Panc1 (cell line): ENCODE measurements around the gene C5AR1. TPM values are rescaled to one million over a fixed set of nuclear protein-coding genes. Genes with fewer than 3 reads are reported as not detected.

Source experiments
- ATAC-seq: fragments of 200-7000 bp; cut with Tn5 transposase; 2 replicates; pipeline ENCODE4 v1.9.1; 2020; ENCODE audit warnings: mild to moderate bottlenecking, moderate library complexity
- BruUV-seq: library from RNA; stranded (reverse); fragments of 400-500 nt; replicated peaks from 2 replicates; lab custom pipeline; 2021; lab: Mats Ljungman, UMichigan
- CTCF ChIA-PET: fragments of 300-600 bp; sonication (Branson Sonifier 250); formaldehyde crosslinking; loops from one replicate; lab custom pipeline; 2022; ENCODE audit warnings: antibody characterized with exemption; lab: Charles Lee
- POLR2A ChIA-PET: fragments of 300-600 bp; sonication (Branson Sonifier 250); formaldehyde crosslinking; loops from one replicate; lab custom pipeline; 2022; ENCODE audit warnings: antibody characterized with exemption; lab: Charles Lee
- DNase-seq: peaks from one replicate; pipeline ENCODE4 v3.0.0-alpha.2; 2010; ENCODE audit warnings: low read depth, low spot score
- H3K27ac ChIP-seq: 2 replicates; pipeline ENCODE4 v1.5.1; 2011; ENCODE audit warnings: mild to moderate bottlenecking, low read length, inconsistent platforms
- H3K27me3 ChIP-seq: fragments of 200-500 bp; sonication (Bioruptor generic); 2 replicates; pipeline ENCODE4 v1.6.0; 2014; ENCODE audit warnings: low read length, inconsistent platforms; ENCODE audit not compliant: control insufficient read depth, insufficient read depth
- H3K36me3 ChIP-seq: fragments of 200-500 bp; sonication (Bioruptor generic); 2 replicates; pipeline ENCODE4 v1.5.1; 2014; ENCODE audit warnings: inconsistent platforms, mild to moderate bottlenecking, low read length, moderate library complexity; ENCODE audit not compliant: control insufficient read depth, insufficient read depth
- H3K4me1 ChIP-seq: 2 replicates; pipeline ENCODE4 v1.5.1; 2011; ENCODE audit warnings: inconsistent platforms, mild to moderate bottlenecking, low read length, moderate library complexity; ENCODE audit not compliant: control insufficient read depth, insufficient read depth
- H3K4me3 ChIP-seq, 2 experiments: 2 replicates each; pipeline ENCODE4 v1.5.1; 2011 to 2012; ENCODE audit warnings: low read depth in 2 of 2, low read length in 2 of 2, mild to moderate bottlenecking in 2 of 2, inconsistent platforms in 1 of 2, moderate library complexity in 1 of 2
- H3K9me3 ChIP-seq: fragments of 200-500 bp; sonication (Bioruptor generic); 2 replicates; pipeline ENCODE4 v1.5.1; 2014; ENCODE audit warnings: low read depth, mild to moderate bottlenecking, inconsistent platforms, low read length, moderate library complexity; ENCODE audit not compliant: control insufficient read depth, insufficient read depth
- POLR2AphosphoS5 ChIP-seq: IDR thresholded peaks from 2 replicates; pipeline ENCODE4 v1.6.1; 2012; ENCODE audit warnings: mild to moderate bottlenecking, low read depth, low read length, moderate library complexity
- SIN3A ChIP-seq: IDR thresholded peaks from 2 replicates; pipeline ENCODE4 v1.6.1; 2012; ENCODE audit warnings: low read depth, mild to moderate bottlenecking, low read length, moderate library complexity, borderline replicate concordance; ENCODE audit not compliant: insufficient read depth
- TCF7L2 ChIP-seq: IDR thresholded peaks from 2 replicates; pipeline ENCODE4 v1.6.1; 2011; ENCODE audit warnings: mild to moderate bottlenecking, low read depth, low read length, inconsistent platforms
- in situ Hi-C: cut with HindIII; loops from 2 replicates; pipeline ENCODE4 v1.10.0; 2016; ENCODE audit warnings: low sequenced_read_pairs, low pct_unique_long_range_greater_than_20kb
- intact Hi-C: fragments of 100-400 bp; cut with micrococcal nuclease; formaldehyde crosslinking; loops from one replicate; pipeline ENCODE4 v1.10.0; 2022; ENCODE audit not compliant: unreplicated experiment
- total RNA-seq: library from RNA; stranded (reverse); gene quantifications from one replicate; pipeline ENCODE4 v1.2.1, GENCODE V29; 2021; ENCODE audit not compliant: unreplicated experiment
- TF ChIP-seq, protein P1 (sequence below): fragments of 450-650 bp; IDR thresholded peaks from 2 replicates; pipeline ENCODE4 v1.5.1; 2017; ENCODE audit warnings: mild to moderate bottlenecking
- TF ChIP-seq, protein P2 (sequence below), 2 experiments: IDR thresholded peaks; 2 replicates each; pipeline ENCODE4 v1.6.1; 2011 to 2012; ENCODE audit warnings: low read depth in 2 of 2, control low read depth in 1 of 2, low read length in 1 of 2, mild to moderate bottlenecking in 1 of 2, moderate library complexity in 1 of 2; ENCODE audit not compliant: insufficient read depth in 1 of 2

Gene C5AR1
- total RNA-seq, 1 experiment from 2014 or later = 2.7 TPM

DNA sequence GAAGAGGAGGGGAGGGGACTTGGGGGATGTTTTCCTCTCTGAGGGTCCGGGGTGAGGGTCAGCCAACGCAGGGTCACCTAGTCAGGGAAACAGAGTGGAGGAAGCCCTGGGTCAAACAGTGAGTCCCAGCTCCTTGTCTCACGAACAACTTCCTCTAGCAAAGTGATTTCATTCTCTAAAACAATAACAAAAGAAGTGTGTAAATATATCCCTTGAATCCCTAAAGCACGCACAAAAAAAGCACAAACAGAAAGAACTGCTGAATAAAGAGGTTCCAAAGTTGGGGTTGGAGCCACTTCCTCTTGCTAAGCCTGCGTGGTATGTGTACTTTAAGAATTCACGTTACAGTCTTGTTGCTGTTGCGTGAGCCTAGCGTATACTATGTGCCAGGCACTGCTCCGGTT, 20.8 kb downstream of the C5AR1 start:
- Histone ChIP-seq H3K9me3 (no peaks in the 10 kb centered on the region), H3K4me3 (no peak overlapping the region), H3K27me3 (no peaks in the 10 kb centered on the region), H3K27ac (no peak overlapping the region), H3K4me1 (no peaks in the 10 kb centered on the region), H3K36me3 (no peaks in the 10 kb centered on the region)
- in situ Hi-C loops = no loop called here
- ATAC-seq (no peak), DNase-seq (no peak)
- POLR2A ChIA-PET = no interaction called here
- CTCF ChIA-PET = interaction anchor here (0.6 kb wide), 1 partner anchor 572 kb away, joined by 3 read pairs; no protein-coding TSS in a partner anchor
- TF ChIP-seq SIN3A (no peak), POLR2AphosphoS5 (no peak), TCF7L2 (no peak)
- TF ChIP-seq, protein P1, sequence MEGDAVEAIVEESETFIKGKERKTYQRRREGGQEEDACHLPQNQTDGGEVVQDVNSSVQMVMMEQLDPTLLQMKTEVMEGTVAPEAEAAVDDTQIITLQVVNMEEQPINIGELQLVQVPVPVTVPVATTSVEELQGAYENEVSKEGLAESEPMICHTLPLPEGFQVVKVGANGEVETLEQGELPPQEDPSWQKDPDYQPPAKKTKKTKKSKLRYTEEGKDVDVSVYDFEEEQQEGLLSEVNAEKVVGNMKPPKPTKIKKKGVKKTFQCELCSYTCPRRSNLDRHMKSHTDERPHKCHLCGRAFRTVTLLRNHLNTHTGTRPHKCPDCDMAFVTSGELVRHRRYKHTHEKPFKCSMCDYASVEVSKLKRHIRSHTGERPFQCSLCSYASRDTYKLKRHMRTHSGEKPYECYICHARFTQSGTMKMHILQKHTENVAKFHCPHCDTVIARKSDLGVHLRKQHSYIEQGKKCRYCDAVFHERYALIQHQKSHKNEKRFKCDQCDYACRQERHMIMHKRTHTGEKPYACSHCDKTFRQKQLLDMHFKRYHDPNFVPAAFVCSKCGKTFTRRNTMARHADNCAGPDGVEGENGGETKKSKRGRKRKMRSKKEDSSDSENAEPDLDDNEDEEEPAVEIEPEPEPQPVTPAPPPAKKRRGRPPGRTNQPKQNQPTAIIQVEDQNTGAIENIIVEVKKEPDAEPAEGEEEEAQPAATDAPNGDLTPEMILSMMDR = no peak
- TF ChIP-seq, protein P2, sequence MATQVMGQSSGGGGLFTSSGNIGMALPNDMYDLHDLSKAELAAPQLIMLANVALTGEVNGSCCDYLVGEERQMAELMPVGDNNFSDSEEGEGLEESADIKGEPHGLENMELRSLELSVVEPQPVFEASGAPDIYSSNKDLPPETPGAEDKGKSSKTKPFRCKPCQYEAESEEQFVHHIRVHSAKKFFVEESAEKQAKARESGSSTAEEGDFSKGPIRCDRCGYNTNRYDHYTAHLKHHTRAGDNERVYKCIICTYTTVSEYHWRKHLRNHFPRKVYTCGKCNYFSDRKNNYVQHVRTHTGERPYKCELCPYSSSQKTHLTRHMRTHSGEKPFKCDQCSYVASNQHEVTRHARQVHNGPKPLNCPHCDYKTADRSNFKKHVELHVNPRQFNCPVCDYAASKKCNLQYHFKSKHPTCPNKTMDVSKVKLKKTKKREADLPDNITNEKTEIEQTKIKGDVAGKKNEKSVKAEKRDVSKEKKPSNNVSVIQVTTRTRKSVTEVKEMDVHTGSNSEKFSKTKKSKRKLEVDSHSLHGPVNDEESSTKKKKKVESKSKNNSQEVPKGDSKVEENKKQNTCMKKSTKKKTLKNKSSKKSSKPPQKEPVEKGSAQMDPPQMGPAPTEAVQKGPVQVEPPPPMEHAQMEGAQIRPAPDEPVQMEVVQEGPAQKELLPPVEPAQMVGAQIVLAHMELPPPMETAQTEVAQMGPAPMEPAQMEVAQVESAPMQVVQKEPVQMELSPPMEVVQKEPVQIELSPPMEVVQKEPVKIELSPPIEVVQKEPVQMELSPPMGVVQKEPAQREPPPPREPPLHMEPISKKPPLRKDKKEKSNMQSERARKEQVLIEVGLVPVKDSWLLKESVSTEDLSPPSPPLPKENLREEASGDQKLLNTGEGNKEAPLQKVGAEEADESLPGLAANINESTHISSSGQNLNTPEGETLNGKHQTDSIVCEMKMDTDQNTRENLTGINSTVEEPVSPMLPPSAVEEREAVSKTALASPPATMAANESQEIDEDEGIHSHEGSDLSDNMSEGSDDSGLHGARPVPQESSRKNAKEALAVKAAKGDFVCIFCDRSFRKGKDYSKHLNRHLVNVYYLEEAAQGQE (IDR thresholded peaks at IDR 0.05; ENCODE audit: insufficient read depth in 1 of 2, low read depth in 2 of 2, low read length in 1 of 2) = no peak
- intact Hi-C loops = no loop called here
- no TSS peak for BruUV-seq

DNA sequence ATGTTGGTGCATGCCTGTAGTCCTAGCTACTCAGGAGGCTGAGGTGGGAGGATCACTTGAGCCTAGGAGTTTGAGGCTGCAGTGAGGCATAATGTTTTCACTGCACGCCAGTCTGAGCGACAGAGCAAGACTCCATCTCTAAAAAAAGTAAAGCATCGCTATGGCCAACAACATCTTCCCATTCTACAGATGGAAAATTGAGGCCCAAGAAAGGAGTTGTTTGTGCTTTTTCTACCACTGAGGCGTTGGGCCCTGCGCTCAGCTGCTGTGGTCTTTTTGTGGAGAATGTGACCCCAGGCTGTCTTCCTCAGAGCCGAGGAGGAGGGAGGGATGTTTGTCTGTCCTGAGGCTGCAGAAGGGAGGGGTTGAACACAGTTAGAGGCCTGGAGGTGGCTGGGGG, 21.8 kb downstream of the C5AR1 start:
- Histone ChIP-seq H3K9me3 (no peaks in the 10 kb centered on the region), H3K4me3 (no peak overlapping the region), H3K4me1 (no peaks in the 10 kb centered on the region), H3K36me3 (no peaks in the 10 kb centered on the region), H3K27ac (no peak overlapping the region), H3K27me3 (no peaks in the 10 kb centered on the region)
- intact Hi-C loops (no loop called here), in situ Hi-C loops (no loop called here)
- ATAC-seq = no peak
- BruUV-seq = no TSS peak
- no peak for DNase-seq
- CTCF ChIA-PET = no interaction called here
- TF ChIP-seq, protein P1 = no peak
- no peak for TF ChIP-seq POLR2AphosphoS5
- TF ChIP-seq, protein P2 (IDR thresholded peaks at IDR 0.05; ENCODE audit: insufficient read depth in 1 of 2, low read depth in 2 of 2, low read length in 1 of 2) = no peak
- no peak for TF ChIP-seq SIN3A
- TF ChIP-seq TCF7L2 = no peak
- POLR2A ChIA-PET = interaction anchor here (0.6 kb wide), 1 partner anchor 10 kb away, joined by 4 read pairs; no protein-coding TSS in a partner anchor
